Measurements from ENCODE around the gene DMTF1. TPM values are rescaled to one million over a fixed set of nuclear protein-coding genes. Genes with fewer than 3 reads are reported as not detected.

The DMTF1 gene
- total and polyA plus RNA-seq, 12 donors: 10.8 to 60.8 (median 21.8) TPM

DNA sequence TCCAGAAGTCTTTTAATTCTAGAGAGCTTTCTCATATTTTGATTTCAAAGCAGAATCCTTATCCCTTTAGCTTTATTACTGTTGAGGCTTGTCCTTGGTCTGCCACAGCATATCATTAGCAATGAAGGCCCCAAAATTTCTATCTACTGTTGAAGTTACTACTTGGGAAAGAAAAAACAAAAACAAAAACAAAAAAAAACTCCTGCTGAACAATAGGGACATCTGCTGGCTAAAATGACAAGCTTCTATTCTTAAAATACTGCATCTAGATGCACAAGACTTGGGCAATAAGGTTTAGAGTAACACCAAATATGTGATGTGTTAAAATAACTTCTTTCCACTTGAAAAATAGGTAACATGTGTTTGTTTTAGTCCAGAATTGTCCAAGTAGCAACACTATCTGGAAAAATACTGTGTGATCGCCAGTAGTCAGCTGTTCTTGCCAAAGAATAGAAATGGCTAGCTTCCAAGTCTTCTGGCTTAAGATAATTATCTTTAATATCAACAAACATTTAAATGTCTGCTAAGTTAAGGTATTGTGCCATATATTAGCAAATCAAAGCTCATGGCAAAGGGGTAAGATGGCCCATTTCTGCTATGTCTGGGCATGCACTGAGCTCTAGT lies 3.8 kb upstream of the DMTF1 start:
- Histone ChIP-seq H3K9me3 (no peaks in the 10 kb centered on the region), H3K27me3 (no peaks in the 10 kb centered on the region), H3K36me3 (no peaks in the 10 kb centered on the region), H3K4me1 (peaks cover 0 to 15% (median 7%) of the 10 kb centered on the region in 9 donors), H3K4me3 (no peak overlapping the region), H3K27ac (no peak overlapping the region)
- TF ChIP-seq, protein P1, sequence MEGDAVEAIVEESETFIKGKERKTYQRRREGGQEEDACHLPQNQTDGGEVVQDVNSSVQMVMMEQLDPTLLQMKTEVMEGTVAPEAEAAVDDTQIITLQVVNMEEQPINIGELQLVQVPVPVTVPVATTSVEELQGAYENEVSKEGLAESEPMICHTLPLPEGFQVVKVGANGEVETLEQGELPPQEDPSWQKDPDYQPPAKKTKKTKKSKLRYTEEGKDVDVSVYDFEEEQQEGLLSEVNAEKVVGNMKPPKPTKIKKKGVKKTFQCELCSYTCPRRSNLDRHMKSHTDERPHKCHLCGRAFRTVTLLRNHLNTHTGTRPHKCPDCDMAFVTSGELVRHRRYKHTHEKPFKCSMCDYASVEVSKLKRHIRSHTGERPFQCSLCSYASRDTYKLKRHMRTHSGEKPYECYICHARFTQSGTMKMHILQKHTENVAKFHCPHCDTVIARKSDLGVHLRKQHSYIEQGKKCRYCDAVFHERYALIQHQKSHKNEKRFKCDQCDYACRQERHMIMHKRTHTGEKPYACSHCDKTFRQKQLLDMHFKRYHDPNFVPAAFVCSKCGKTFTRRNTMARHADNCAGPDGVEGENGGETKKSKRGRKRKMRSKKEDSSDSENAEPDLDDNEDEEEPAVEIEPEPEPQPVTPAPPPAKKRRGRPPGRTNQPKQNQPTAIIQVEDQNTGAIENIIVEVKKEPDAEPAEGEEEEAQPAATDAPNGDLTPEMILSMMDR (IDR thresholded peaks at IDR 0.05): peak; percentile 31 to 79 (median 63)
- WGBS, 2 donors: 36 to 40% methylated on average over 1 of the region's 1 CpG
- DNase-seq (no peak), ATAC-seq (no peak)
- intact Hi-C loops (cut with DNase I): loop anchor here in 9 of 10 donors (1.0 to 5.0 kb wide), 6 partner anchors 91 to 221 kb away; partner anchors contain the start of gene ELAPOR2 (in 1 of the 9)

DNA sequence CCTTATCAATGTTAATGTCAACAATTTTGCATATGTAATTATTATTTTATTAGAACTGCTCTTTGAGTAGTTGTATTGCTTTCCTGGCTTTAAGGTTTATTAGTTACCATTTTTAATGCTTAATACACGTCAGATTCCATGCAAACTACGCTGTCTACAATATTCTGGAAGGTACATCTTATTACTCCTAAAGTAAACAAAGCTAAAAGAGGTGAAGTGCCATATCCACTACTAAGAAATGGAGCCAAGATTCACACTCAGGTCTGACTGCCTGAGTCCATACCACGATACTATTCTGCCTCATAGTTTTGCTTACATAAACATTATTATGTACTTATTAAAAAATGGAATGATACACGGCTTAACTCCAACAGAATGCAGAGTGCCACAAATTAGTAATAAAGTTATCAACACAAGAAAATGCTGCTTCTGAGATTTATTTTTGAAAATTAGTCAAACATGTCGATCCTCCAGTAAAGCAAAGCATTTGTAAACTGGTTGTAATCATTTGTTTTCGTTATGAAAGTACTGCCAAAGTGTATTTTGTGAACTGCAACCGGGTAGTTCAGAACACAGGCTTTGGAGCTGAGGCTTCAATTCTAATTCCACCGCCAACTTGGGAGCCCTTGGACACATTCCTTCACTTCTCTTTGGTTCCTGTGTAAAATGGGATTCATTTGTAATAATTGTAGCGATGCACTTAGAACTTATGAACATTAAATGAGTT lies 1.1 kb upstream of the DMTF1 start:
- 44 to 53% methylated on average over 9 of the region's 9 CpGs for WGBS, 2 donors
- TF ChIP-seq, protein P1 (IDR thresholded peaks at IDR 0.05): no peak
- Histone ChIP-seq H3K4me3 (peak overlapping the region in 9 of 10 donors; percentile 57 to 86 (median 78)), H3K36me3 (peaks cover 0 to 8% (median 0%) of the 10 kb centered on the region in 9 donors), H3K27ac (peak overlapping the region; percentile 94 to 99 (median 97)), H3K9me3 (no peaks in the 10 kb centered on the region), H3K27me3 (no peaks in the 10 kb centered on the region), H3K4me1 (peaks cover 0 to 42% (median 34%) of the 10 kb centered on the region in 9 donors)
- intact Hi-C loops (cut with DNase I): loop anchor here in 5 of 10 donors (5.0 kb wide), 4 partner anchors 66 to 224 kb away; partner anchors contain the start of genes ELAPOR2 (in 3 of the 5) and TMEM243 (in 2 of the 5)
- DNase-seq: no peak
- no peak for ATAC-seq

DNA sequence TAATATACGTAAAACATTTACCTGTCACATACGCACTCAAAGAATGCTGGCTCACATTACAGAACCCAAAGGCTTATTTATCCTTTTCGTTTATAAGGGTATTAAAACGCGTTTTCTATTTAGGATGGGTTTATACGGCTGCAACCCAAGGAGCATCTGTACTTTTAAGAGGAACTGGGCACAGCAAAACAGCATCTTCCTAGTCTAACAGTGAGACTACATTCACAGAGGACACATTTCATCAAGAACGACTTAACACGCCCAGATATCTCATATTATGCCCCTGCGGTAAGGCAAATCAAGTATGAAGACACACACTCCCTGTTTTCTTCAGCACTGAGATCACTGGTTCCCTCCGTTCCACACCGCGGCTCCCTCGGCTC lies 533 bp upstream of the DMTF1 start:
- peak in 2 of 8 donors; percentile 64 to 71 for ATAC-seq
- peaks cover 0 to 48% (median 39%) of the 10 kb centered on the region in 9 donors for H3K4me1 ChIP-seq
- H3K27ac ChIP-seq: peak overlapping the region; percentile 94 to 99 (median 97)
- H3K4me3 ChIP-seq: peak overlapping the region; percentile 57 to 86 (median 77)
- 4 to 7% methylated on average over 13 of the region's 13 CpGs for WGBS, 2 donors
- no peak for DNase-seq
- TF ChIP-seq, protein P1 (IDR thresholded peaks at IDR 0.05): no peak
- no peaks in the 10 kb centered on the region for H3K27me3 ChIP-seq
- intact Hi-C loops (cut with DNase I): loop anchor here in 5 of 10 donors (1.0 to 5.0 kb wide), 6 partner anchors 66 to 224 kb away; partner anchors contain the start of genes ELAPOR2 (in 3 of the 5), TMEM243 (in 2 of the 5) and CROT (in 1 of the 5)
- no peaks in the 10 kb centered on the region for H3K9me3 ChIP-seq
- peaks cover 0 to 8% (median 0%) of the 10 kb centered on the region in 9 donors for H3K36me3 ChIP-seq

Data from heart right ventricle (tissue), 16 donors.